ENCODE measurements around the gene FRMD4B.
"Not testable (repeated sequence)": the region's sequence is repeated elsewhere in the genome, so short reads cannot be mapped to it uniquely, and the experiment has no call there.

Gene FRMD4B

GRCh38 chr3:69325151-69325550 is 60.7 kb downstream of the FRMD4B start:
- no peak overlapping the region for H2BK120ac ChIP-seq (ENCODE audit: insufficient read depth, low read length, poor library complexity)
- H3K27me3 ChIP-seq (ENCODE audit: insufficient read depth, low read length) = no peaks in the 10 kb centered on the region
- no peak overlapping the region for H3K27ac ChIP-seq (ENCODE audit: low read depth, low read length)
- H4K8ac ChIP-seq (ENCODE audit: low read depth, low read length) = no peak overlapping the region
- no peaks in the 10 kb centered on the region for H3K79me2 ChIP-seq (ENCODE audit: control insufficient read depth, insufficient read depth, low read length, poor library complexity)
- no peak overlapping the region for H3K9ac ChIP-seq (ENCODE audit: low read length)
- no peak overlapping the region for H3K14ac ChIP-seq (ENCODE audit: low read length)
- no peak overlapping the region for H2BK12ac ChIP-seq (ENCODE audit: low read length)
- no peak overlapping the region for H2AK5ac ChIP-seq (ENCODE audit: low read length)
- H3K36me3 ChIP-seq (ENCODE audit: control insufficient read depth in 1 of 2, insufficient read depth in 2 of 2, low read length in 2 of 2) = no peaks in the 10 kb centered on the region
- no peak overlapping the region for H3K4me2 ChIP-seq (ENCODE audit: low read length)
- H3K18ac ChIP-seq (ENCODE audit: low read length) = no peak overlapping the region
- no peak overlapping the region for H3K4ac ChIP-seq (ENCODE audit: low read depth, low read length)
- DNase-seq = no peak
- H4K12ac ChIP-seq (ENCODE audit: low read depth, low read length) = no peak overlapping the region
- WGBS (ENCODE audit: extremely low coverage, insufficient coverage, insufficient read length) = no CpG with 5 or more reads among the region's 2 CpGs
- no peaks in the 10 kb centered on the region for H3K79me1 ChIP-seq (ENCODE audit: low read length)
- no peak overlapping the region for H3K23ac ChIP-seq (ENCODE audit: low read length)
- no peak overlapping the region for H2BK5ac ChIP-seq (ENCODE audit: low read depth, low read length, poor library complexity)
- no peaks in the 10 kb centered on the region for H3K9me3 ChIP-seq (ENCODE audit: insufficient read depth, low read depth, low read length)
- H3K4me3 ChIP-seq (ENCODE audit: low read depth, low read length) = no peak overlapping the region
- no peak overlapping the region for H2AFZ ChIP-seq (ENCODE audit: insufficient read depth, low read length, poor library complexity)
- H4K91ac ChIP-seq (ENCODE audit: low read depth, low read length) = no peak overlapping the region
- no peaks in the 10 kb centered on the region for H3K4me1 ChIP-seq (ENCODE audit: control insufficient read depth in 1 of 2, insufficient read depth in 2 of 2, low read length in 2 of 2)

GRCh38 chr3:69324362-69325025 is 61.4 kb downstream of the FRMD4B start:
- no CpG with 5 or more reads among the region's 7 CpGs for WGBS (ENCODE audit: extremely low coverage, insufficient coverage, insufficient read length)
- no peak overlapping the region for H4K12ac ChIP-seq (ENCODE audit: low read depth, low read length)
- no peak overlapping the region for H4K91ac ChIP-seq (ENCODE audit: low read depth, low read length)
- no peak overlapping the region for H3K9ac ChIP-seq (ENCODE audit: low read length)
- no peaks in the 10 kb centered on the region for H3K4me1 ChIP-seq (ENCODE audit: control insufficient read depth in 1 of 2, insufficient read depth in 2 of 2, low read length in 2 of 2)
- H2AK5ac ChIP-seq (ENCODE audit: low read length) = no peak overlapping the region
- no peaks in the 10 kb centered on the region for H3K9me3 ChIP-seq (ENCODE audit: insufficient read depth, low read depth, low read length)
- H3K14ac ChIP-seq (ENCODE audit: low read length) = no peak overlapping the region
- H3K23ac ChIP-seq (ENCODE audit: low read length) = no peak overlapping the region
- no peak overlapping the region for H3K4me3 ChIP-seq (ENCODE audit: low read depth, low read length)
- H3K4me2 ChIP-seq (ENCODE audit: low read length) = no peak overlapping the region
- H2AFZ ChIP-seq (ENCODE audit: insufficient read depth, low read length, poor library complexity) = no peak overlapping the region
- H2BK120ac ChIP-seq (ENCODE audit: insufficient read depth, low read length, poor library complexity) = no peak overlapping the region
- no peak overlapping the region for H3K27ac ChIP-seq (ENCODE audit: low read depth, low read length)
- H3K36me3 ChIP-seq (ENCODE audit: control insufficient read depth in 1 of 2, insufficient read depth in 2 of 2, low read length in 2 of 2) = no peaks in the 10 kb centered on the region
- DNase-seq = peak in 1 of 2 donors; percentile 19
- H4K8ac ChIP-seq (ENCODE audit: low read depth, low read length) = no peak overlapping the region
- no peak overlapping the region for H2BK12ac ChIP-seq (ENCODE audit: low read length)
- H2BK5ac ChIP-seq (ENCODE audit: low read depth, low read length, poor library complexity) = no peak overlapping the region
- no peak overlapping the region for H3K4ac ChIP-seq (ENCODE audit: low read depth, low read length)
- H3K27me3 ChIP-seq (ENCODE audit: insufficient read depth, low read length) = no peaks in the 10 kb centered on the region
- no peaks in the 10 kb centered on the region for H3K79me2 ChIP-seq (ENCODE audit: control insufficient read depth, insufficient read depth, low read length, poor library complexity)
- H3K79me1 ChIP-seq (ENCODE audit: low read length) = no peaks in the 10 kb centered on the region
- no peak overlapping the region for H3K18ac ChIP-seq (ENCODE audit: low read length)

- H2BK12ac ChIP-seq (ENCODE audit: low read length) = no peak overlapping the region
- H3K27me3 ChIP-seq (ENCODE audit: insufficient read depth, low read length) = no peaks in the 10 kb centered on the region
- H3K14ac ChIP-seq (ENCODE audit: low read length) = no peak overlapping the region
- H2BK5ac ChIP-seq (ENCODE audit: low read depth, low read length, poor library complexity) = no peak overlapping the region
- H3K9me3 ChIP-seq (ENCODE audit: insufficient read depth, low read depth, low read length) = no peaks in the 10 kb centered on the region
- no peak overlapping the region for H3K9ac ChIP-seq (ENCODE audit: low read length)
- no peak overlapping the region for H2AK5ac ChIP-seq (ENCODE audit: low read length)
- H3K18ac ChIP-seq (ENCODE audit: low read length) = no peak overlapping the region
- H4K8ac ChIP-seq (ENCODE audit: low read depth, low read length) = no peak overlapping the region
- H2BK120ac ChIP-seq (ENCODE audit: insufficient read depth, low read length, poor library complexity) = no peak overlapping the region
- DNase-seq = no peak
- no peak overlapping the region for H3K4ac ChIP-seq (ENCODE audit: low read depth, low read length)
- no peak overlapping the region for H2AFZ ChIP-seq (ENCODE audit: insufficient read depth, low read length, poor library complexity)
- no peak overlapping the region for H4K91ac ChIP-seq (ENCODE audit: low read depth, low read length)
- H3K4me1 ChIP-seq (ENCODE audit: control insufficient read depth in 1 of 2, insufficient read depth in 2 of 2, low read length in 2 of 2) = no peaks in the 10 kb centered on the region
- H3K36me3 ChIP-seq (ENCODE audit: control insufficient read depth in 1 of 2, insufficient read depth in 2 of 2, low read length in 2 of 2) = no peaks in the 10 kb centered on the region
- no CpG with 5 or more reads among the region's 1 CpG for WGBS (ENCODE audit: extremely low coverage, insufficient coverage, insufficient read length)
- no peak overlapping the region for H4K12ac ChIP-seq (ENCODE audit: low read depth, low read length)
- H3K79me2 ChIP-seq (ENCODE audit: control insufficient read depth, insufficient read depth, low read length, poor library complexity) = no peaks in the 10 kb centered on the region
- H3K79me1 ChIP-seq (ENCODE audit: low read length) = no peaks in the 10 kb centered on the region
- H3K4me3 ChIP-seq (ENCODE audit: low read depth, low read length) = no peak overlapping the region
- H3K23ac ChIP-seq (ENCODE audit: low read length) = no peak overlapping the region
- no peak overlapping the region for H3K4me2 ChIP-seq (ENCODE audit: low read length)
- no peak overlapping the region for H3K27ac ChIP-seq (ENCODE audit: low read depth, low read length)
These were observed 61.9 kb downstream of the FRMD4B start for GRCh38 chr3:69323941-69324340.

DNA sequence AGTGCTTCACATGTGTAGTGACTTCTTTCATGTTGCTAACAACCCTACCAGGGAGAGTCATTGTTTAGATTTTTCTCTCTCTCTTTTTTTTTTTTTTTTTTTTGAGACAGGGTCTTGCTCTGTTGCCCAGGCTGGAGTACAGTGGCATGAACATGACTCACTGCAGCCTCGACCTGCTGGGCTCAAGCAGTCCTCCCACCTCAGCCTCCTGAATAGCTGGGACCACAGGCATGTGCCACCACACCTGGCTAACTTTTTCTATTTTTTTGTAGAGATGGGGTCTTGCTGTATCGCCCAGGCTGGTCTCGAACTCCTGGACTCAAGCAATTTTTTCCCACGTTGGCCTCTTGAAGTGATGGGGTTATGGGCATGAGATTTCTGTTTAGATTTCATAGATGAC is 63.4 kb downstream of the FRMD4B start:
- not testable (repeated sequence) for H3K4me1 ChIP-seq (ENCODE audit: control insufficient read depth in 1 of 2, insufficient read depth in 2 of 2, low read length in 2 of 2); H3K27ac ChIP-seq (ENCODE audit: low read depth, low read length); H3K4me2 ChIP-seq (ENCODE audit: low read length); H4K91ac ChIP-seq (ENCODE audit: low read depth, low read length); DNase-seq; H3K9me3 ChIP-seq (ENCODE audit: insufficient read depth, low read depth, low read length); H2BK12ac ChIP-seq (ENCODE audit: low read length); H3K27me3 ChIP-seq (ENCODE audit: insufficient read depth, low read length); H4K12ac ChIP-seq (ENCODE audit: low read depth, low read length); H2AK5ac ChIP-seq (ENCODE audit: low read length); H3K23ac ChIP-seq (ENCODE audit: low read length); H2AFZ ChIP-seq (ENCODE audit: insufficient read depth, low read length, poor library complexity); H3K4ac ChIP-seq (ENCODE audit: low read depth, low read length); H4K8ac ChIP-seq (ENCODE audit: low read depth, low read length); H3K79me2 ChIP-seq (ENCODE audit: control insufficient read depth, insufficient read depth, low read length, poor library complexity); H2BK120ac ChIP-seq (ENCODE audit: insufficient read depth, low read length, poor library complexity); H3K36me3 ChIP-seq (ENCODE audit: control insufficient read depth in 1 of 2, insufficient read depth in 2 of 2, low read length in 2 of 2); H2BK5ac ChIP-seq (ENCODE audit: low read depth, low read length, poor library complexity); H3K18ac ChIP-seq (ENCODE audit: low read length); H3K79me1 ChIP-seq (ENCODE audit: low read length); H3K9ac ChIP-seq (ENCODE audit: low read length); H3K14ac ChIP-seq (ENCODE audit: low read length); H3K4me3 ChIP-seq (ENCODE audit: low read depth, low read length)
- WGBS (ENCODE audit: extremely low coverage, insufficient coverage, insufficient read length) = no CpG with 5 or more reads among the region's 4 CpGs
